Measurements from ENCODE around the gene COL2A1.

GRCh38 chr12:47967461-47968321 is 36.6 kb downstream of the COL2A1 start:
- TF ChIP-seq CTCF (IDR thresholded peaks at IDR 0.05; ENCODE audit: insufficient read depth, low read length, poor library complexity, severe bottlenecking) (no peak), EZH2phosphoT487 (conservative IDR thresholded peaks at IDR 0.05; ENCODE audit: low read length) (no peak)
